Activated CD4-positive, CD25-positive, alpha-beta regulatory T cell treated with anti-CD3 and anti-CD28 coated beads, Interleukin-2, amount 50 U/mL, for 16 hours (primary cell): ENCODE results near the gene DPP6.

Source experiments
- DNase-seq: peaks from one replicate; pipeline ENCODE4 v3.0.0-alpha.2; 2020; ENCODE audit warnings: low read depth, low spot score

The DPP6 gene

DNA sequence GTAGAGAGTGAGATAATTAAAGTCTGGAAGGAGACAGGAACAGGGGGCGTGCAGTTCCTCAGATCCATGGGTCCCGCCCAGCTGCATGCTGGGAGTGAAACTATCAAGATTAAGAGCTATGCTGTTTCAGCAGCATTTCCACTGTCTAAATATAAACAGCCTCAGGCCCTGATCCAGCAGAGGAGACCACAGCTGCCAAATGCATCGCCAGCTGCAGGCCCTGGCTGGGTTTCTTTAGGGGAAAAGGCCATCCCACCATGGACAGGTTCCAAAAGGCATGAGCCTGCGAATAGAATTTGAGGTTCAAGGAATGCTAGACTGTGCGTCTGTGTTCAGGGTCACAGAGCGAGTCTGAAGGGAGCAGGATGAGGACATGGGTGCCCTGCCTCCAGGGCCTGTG is 539.3 kb downstream of the DPP6 start:
- DNase-seq = no peak

DNA sequence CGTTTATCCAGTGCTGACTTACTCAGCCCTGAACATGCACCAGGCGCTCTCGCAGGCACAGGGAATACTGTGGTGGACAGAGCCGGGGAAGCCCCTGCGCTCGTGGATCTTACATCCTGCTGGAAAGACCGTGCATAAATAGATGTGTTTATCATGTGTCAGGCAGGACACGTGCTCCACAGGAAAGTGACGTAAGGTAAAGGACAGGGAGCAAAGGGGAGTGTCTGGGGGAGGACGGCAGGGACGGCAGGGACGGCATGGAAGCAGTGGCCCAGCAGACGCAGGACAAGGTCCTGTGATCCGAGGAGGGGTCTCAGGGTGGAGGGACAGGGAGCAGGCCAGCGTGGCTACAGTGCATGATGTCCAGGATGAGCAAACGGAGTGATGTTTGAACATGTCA is 540.2 kb downstream of the DPP6 start:
- DNase-seq = no peak

DNA sequence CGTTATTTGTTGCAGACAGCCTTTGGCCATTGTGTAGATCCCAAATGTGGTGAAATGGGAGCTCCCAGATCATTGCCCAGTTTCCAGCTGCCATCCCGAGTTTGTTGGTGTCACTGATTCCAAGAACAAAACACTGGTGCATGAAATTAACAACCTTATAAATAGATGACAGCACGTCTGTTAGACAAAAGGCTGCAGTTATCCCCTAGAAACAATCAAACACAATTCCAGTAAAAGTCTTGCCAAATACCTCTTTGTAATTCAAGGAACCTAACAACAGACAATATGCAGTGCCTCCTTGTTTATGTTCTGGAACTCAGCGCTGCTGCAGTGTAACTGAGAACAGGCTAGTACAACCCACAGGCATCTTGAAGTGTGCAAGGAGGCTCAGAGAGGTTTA is 546.2 kb downstream of the DPP6 start:
- DNase-seq = no peak

DNA sequence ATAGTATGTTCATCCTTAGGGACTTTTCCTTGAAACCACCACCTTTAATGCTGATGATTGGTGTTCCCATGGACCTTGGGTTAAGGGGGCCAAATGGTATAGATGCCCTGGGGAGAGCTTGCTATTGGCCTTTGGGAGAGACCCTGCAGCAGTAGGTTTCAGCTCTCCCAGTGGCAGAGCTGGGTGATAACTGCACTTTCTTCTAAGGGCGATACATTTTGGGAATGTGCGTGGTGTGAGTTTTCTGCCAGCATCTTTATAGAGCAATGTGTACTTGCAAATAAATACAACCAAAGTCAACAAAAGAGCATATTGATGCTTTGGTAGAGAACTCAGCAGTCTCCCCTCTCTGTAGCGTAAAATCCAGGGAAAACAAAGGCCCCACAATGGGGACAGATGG is 546.7 kb downstream of the DPP6 start:
- DNase-seq = no peak

DNA sequence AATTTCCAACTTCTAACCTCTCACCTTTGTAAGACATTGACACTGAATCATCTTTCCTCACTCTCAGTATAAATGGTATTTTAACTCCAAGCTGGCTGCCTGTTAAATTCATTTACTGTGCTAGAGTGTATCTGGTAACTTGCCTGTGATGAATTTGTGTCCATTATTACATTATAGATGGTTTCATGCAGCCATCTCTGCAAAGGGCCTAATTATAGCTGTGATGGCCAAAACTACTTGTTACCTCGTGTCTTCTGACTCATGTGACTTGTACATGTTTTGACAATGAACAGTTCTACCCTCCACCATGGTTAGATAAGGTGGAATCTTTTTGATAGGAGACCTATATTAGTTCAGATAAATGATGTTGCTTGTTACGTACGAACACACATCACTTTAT is 558.7 kb downstream of the DPP6 start:
- no peak for DNase-seq

DNA sequence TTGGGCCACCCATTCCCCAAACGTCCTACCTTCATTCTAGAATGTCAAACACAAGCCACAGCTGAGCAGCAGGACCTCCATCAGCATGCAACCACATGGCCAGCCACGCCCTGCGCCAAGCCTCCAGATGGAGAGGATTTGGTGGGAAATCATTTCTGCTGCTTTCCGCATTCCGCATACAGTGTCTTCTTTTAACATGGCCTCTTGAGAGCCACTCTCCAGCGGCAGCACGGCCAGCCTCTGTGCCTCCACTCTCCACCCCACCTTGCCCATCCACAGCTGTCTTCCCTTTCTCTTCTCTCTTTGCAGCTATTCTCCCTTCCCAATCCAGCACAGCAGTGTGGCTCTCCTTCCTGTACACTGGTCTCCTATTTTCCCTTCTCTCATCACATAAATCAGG is 561.6 kb downstream of the DPP6 start:
- DNase-seq = no peak

DNA sequence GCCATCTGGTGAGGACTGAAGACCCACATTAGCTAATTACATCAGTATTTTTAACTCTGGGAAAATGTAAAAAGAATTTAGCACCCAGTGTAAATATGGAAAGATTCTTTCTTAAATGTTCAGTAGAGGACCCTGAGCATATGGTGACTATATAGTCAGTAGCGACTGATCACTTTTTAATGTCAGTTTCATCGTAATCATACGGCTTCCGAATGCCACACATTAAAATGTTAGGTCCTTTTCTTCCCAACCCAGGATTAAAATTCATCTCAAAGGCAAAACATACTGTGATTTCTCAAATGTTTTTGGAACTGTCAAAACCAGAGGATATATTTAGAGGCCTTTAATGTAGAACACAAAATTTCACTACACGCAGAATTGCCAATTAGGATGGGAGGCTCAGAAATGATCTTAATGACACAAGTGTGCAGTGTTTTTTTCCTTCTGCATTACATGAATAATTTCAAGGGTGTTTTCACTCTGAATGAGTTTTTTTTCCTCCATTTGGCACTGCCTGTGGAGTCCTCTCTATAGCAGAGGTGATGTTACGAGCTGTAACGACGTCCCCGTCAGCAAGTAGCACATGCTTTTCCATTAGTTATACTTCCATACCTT is 568.0 kb downstream of the DPP6 start:
- no peak for DNase-seq

DNA sequence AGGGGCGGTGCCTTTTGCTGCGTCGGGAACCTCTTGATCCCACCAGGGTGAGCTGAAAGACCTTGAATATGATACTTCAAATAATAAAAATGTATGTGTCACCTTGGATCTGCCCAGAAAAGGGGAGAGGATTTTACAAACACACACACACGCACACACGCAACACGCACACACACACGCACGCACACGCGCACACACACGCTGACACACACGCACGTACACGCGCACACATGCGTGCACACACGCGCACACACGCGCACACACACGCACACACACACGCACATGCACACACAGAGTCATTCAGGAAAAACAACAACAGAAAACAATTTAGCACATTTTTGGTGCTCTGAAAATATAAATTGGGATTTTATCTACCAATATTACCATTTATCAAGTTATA is 571.2 kb downstream of the DPP6 start:
- no peak for DNase-seq

DNA sequence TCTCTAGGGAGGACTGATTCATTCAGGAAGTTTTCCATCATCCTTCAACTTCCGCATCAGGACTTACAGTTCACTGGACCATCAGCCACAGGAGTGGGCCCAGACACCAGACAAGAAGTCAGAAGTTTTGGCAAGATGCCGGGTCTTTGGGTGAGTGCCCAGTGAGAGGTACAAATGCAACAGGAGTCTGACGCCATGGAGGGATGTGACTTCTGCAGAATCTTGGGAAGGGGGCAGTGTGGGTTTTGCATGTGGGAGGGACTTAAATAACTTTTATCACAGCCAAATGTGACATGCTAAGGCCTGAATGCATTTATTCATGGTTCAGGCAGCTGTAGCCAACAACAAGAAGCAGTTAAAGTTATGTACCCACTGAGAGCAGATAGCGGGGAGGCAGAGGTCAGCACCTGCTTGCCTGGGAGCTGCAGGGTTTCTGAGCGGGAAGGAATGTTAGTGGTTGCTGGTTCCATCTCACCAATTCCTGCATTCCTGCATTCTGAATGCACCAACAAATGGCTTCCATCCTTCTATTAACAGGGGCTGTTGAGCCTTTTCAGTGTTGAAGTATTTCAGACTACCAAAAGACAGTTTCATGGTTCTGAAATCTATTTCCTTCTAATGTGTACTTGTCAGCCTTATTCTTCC is 575.6 kb downstream of the DPP6 start:
- no peak for DNase-seq

DNA sequence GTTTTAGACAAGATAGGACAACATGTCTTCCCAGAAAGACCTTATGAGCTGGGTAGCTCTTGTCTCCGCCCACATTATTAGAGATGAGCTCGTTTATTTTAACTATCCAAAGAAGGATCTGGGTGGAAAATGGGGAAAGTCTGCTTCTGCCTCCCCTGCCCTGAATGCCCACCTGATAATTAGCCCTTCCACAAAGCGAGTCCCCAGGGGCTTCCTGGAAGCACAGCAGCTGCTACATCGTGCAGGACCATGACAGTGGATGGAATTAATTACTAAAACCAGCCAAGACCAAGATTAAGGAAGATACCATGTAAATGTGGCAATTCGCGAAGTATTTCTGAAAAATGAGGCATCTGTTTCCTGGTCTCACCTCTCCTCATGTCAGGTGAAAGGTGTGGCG is 576.4 kb downstream of the DPP6 start:
- DNase-seq = no peak

DNA sequence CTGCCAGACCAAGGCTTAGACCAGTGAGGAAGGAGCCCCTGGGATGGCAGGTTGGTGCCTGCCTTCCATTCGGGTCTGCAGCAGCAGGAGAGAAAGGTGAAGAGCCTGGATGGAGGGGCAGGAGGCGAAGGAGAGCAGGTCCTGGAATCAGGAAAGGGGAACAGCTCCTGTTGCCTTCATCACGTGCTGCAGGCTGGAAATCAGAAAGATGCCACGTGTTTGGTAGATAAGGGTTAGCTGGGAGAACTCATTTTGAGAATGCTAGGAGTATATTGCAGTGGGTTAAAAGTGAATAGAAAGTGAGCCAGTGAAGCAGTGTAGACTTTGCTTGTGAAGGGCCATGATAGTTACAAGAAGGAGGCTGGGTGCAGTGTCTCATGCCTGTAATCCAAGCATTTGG is 579.0 kb downstream of the DPP6 start:
- DNase-seq = no peak

DNA sequence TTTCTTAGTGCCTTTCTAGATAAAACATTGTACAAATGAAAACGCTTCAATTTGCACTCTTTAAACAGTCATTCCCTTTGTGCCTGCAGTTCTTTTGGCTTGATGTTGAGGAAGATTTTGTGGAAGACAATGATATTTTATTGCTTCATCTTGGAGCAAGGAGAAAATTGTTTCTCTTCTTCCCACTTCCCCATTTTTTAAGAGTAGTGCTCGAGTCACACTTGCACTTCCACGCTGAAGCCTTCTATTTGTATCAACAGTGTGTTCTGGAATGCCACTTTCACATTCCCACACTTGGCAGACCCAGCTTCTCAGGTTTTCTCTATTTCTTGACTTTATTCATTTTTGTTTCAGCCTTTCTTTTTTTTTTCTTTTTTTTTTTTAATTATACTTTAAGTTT is 581.4 kb downstream of the DPP6 start:
- DNase-seq = no peak

DNA sequence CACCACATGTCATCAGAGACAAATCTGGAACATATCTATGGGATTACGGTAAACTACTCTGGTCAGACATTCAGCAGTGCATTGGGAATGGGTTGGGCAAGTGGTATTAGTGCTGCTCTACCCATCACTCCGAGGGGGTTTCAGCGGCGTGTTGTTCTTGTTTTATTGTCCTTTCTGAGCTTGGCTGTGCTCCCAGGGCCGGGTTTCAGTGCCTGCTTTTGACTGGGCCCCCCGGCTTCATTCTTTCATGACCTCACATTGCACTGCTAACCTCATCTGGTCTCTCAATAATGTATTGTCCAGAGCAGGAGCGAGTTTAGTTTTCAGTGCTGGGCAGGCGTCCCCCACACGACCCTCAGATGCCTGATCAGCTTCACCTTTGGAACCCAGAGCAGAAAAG is 586.1 kb downstream of the DPP6 start:
- DNase-seq = no peak

DNA sequence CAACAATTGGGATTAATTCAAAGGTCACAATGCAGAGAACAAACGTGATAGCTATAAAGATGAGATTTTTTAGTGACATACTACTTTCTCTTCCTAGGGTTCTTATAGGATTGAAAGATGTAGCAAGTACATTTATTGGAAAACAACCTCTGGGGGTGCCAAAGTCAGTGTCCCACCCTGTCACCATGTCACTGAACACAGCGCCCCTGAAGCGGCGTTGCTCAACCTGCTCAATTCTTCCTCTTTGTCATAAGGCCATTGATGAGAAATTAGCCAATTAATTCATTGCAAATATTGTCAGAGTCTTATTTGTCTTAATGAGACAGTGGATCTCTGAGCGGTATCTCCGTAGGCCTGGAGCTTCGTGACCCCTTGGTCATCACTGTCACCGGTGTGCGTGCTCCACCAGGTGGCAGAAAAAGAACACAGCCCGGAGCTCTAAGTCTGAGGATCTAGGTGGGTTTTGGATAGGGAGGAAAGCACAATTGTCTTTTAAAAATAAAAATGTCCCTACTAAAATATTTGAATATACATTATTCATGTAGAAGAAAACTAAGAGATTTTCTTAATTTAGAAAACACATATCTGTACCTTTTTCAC is 588.2 kb downstream of the DPP6 start:
- DNase-seq = no peak

DNA sequence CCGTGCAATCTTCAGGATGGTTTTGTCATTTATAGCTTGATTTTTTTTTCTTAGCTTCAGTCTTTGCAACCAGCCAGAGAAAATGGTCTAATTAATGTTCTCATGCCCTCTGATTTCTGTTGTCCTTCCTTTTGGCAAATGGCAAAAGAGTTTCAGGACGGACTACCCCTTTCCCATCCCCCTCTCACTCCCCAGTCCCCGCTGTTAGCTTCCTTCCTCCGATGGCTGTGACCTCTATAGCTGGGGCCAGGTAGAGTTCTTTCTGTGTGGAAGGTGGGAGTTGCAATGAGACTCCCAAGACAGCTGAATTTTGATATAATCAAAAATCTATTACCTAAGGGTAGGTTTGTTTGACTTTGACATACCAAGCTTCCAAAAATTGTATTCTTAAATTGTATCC is 588.7 kb downstream of the DPP6 start:
- DNase-seq = no peak

DNA sequence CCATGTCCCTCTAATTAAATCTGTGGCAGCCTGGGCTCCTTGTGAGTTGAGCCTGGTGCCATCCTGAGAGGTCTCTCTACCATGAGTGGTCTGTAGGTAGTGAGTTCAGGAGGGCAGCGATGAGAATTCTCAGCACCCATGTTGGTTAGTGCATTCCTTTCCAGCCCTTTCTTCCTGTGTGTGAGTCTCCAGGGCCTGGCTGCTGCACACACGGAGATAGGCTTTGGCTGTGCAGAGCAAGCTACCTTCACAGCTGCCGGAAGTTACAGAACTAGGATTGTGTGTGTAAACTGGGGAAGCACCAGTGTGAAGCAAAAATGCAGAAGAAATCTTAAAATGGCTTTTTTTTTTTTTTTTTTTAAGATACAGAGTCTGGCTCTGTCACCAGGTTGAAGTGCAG is 592.2 kb downstream of the DPP6 start:
- DNase-seq = no peak

DNA sequence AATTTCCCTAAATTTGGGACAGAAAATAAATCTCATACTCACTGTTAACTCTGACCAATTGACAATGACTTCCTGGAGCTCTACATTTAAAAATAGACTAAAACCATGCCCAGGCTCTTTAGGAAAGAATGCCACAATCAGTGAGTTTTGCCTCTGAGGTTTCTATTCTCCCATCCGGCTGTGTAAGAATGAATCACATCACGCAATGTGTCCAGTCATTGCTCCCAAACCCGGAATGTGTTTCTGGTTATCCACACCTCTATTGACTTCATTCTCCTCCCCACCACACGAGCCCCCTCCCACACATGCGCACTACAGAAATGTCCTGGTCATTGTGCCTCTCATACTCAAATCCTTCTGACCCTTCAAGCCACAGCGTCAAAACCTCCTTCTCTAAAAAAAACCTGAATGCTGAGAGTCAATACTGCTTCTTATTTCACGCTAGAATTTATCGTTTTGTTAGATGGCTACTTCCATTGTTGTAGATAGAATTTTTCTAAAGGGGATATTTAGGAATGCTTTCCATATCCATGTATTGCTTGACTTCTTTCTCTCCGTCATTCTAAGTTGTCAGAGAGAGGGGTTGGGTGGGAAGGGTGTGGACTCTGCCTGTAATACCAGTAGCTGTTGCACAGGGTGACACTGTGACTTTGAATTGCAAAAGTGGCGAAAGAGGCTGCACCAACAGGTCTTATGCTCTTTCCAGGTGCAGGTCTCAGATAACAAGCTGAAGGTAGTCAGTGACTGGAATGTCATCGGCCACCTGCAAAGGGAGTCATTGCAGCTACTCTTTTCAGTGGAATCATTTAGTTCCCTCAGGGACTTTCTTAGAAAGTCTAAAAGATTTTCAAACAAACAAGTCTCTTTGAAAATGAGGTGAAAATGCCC is 594.2 kb downstream of the DPP6 start:
- DNase-seq = no peak

DNA sequence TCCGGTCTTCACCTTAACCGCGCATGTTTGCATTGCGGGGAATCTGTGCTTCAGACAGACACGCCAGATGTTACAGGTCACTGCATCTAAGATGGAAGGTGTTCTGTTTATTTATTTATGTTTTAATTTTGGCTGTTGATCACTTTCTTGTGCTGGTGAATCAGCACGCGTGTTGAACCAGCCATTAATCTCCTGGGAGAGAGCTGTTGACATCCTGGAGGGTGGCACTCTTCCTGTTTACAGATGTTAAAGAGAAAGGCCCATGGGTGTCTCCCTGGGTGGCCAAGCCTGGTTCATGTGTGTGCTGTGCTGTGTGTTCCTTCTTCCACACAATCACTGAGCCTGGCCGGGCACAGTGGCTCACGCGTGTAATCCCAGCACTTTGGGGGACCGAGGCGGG is 595.4 kb downstream of the DPP6 start:
- DNase-seq = no peak

DNA sequence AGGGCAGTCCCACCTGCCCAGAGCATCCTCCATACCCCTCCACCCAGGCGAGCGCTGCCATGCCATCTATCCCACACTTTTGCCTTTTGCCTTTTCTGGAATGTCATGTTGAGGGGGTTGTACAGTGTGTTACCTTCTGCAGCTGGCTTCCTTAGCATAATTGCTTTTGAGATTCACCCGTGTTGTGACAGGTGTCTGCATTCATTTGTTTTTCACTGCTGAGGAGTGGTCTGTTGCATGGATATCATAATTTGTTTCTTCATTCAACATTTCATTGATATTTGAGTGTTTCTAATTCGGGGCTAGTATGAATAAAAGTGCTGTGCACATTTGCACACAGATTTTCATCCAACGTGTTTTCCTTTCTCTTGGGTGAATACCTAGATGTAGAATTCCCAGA is 596.8 kb downstream of the DPP6 start:
- DNase-seq = no peak

DNA sequence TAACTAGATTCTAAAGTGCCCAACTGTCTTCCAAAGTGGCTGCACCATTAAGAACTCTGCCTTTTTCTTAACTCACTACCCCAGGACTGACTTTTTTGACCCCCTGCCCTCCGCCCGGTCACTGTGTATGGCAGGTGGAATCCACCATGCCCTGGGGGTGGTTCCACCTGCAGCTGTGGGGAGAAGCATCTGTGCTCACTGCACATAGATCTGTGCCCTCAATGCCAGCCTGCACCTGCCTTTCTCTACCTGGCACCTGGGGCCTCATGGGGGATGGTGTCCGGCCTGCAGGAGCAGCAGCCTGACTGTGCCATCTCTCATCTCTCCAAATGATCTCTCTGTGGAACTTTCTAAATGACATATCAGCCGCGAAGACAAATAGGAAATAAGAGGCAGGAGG is 597.2 kb downstream of the DPP6 start:
- DNase-seq = no peak

DNA sequence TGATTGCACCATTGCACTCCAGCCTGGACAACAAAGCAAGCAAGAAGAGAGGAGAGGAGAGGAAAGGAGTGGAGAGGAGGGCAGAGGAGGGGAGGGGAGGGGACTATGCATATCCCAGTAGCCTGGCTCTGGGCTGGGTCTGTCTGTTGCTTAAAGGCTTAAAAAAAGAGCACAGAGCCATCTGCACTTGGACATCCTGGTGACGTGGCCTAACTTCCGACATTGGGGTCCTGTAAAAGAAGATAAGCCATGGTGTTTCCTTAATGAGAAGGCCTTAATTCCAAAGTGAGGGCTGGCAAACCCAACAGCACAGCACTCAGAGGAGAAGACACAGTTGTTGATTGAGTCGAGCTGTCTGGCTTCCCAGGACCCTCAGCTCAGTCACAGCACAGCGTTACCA is 598.1 kb downstream of the DPP6 start:
- DNase-seq = no peak

DNA sequence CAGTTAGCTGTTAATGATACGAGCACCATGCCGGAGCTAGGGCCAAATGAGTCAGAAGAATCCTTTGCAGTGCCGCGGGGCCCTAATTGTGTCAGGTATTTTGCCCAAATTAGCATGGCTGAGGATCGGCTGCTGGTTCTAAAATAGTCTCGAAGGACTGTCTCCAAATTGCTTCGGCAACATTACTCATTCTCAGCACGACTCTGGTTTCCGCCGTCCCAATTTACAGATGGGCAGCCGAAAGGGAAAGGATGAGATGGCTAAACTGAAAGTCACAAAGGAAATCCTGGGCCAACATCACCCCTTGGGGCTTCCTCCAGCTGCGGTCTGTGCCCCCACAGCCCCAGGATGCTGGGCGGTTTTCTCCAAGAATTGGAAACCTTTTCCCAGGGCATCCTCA is 599.3 kb downstream of the DPP6 start:
- no peak for DNase-seq

DNA sequence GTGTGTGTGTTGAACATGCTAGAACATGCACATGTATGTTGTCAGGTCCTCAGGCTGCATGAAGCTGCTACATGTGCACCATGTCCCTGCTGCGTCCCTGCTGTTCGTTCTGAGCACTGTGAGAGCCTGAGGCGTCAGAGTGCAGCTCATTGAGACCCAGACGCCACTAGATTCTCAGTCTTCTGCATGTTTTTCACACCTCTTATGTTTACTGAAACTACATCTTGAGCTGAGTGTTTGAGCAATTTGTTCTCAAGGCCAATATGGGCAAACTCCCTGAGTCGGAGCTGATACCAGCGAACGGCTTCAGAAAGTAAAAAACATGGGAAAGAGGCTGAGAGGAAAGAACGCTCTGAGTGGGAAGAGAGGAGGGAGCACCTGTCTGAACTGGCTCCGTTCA is 600.4 kb downstream of the DPP6 start:
- no peak for DNase-seq
